KMS-11 (cell line): ENCODE data around the gene RPS18.

Source experiments
- H2AFZ ChIP-seq: fragments of 200-600 bp; sonication (generic); 2 replicates; pipeline ENCODE4 v1.6.1; 2016; ENCODE audit warnings: antibody characterized with exemption, mixed run types, low read depth
- H3K27ac ChIP-seq: fragments of 200-600 bp; sonication (generic); 2 replicates; pipeline ENCODE4 v1.6.1; 2016; ENCODE audit warnings: mild to moderate bottlenecking, mixed run types
- H3K27me3 ChIP-seq: fragments of 200-600 bp; sonication (generic); 2 replicates; pipeline ENCODE4 v1.6.1; 2017; ENCODE audit warnings: mild to moderate bottlenecking, low read depth, mixed run types, moderate library complexity; ENCODE audit not compliant: insufficient read depth
- H3K36me3 ChIP-seq: fragments of 200-600 bp; sonication (generic); 2 replicates; pipeline ENCODE4 v1.6.1; 2017; ENCODE audit warnings: mild to moderate bottlenecking, mixed run types; ENCODE audit not compliant: insufficient read depth
- H3K4me1 ChIP-seq: fragments of 200-600 bp; sonication (generic); 2 replicates; pipeline ENCODE4 v1.6.1; 2016; ENCODE audit warnings: mild to moderate bottlenecking, low read depth, mixed run types; ENCODE audit not compliant: poor library complexity, severe bottlenecking
- H3K4me2 ChIP-seq: fragments of 200-600 bp; sonication (generic); 2 replicates; pipeline ENCODE4 v1.7.0; 2016; ENCODE audit warnings: mild to moderate bottlenecking, mixed run types
- H3K4me3 ChIP-seq: fragments of 200-600 bp; sonication (generic); IDR thresholded peaks from 2 replicates; pipeline ENCODE4 v1.6.1; 2017; ENCODE audit warnings: low read depth, low read length, mixed read lengths; ENCODE audit not compliant: insufficient read depth
- H3K79me2 ChIP-seq: fragments of 200-600 bp; sonication (generic); 2 replicates; pipeline ENCODE4 v1.6.1; 2016; ENCODE audit warnings: low read depth, mixed run types; ENCODE audit not compliant: insufficient read depth
- H3K9ac ChIP-seq: fragments of 200-600 bp; sonication (generic); 2 replicates; pipeline ENCODE4 v1.6.1; 2016; ENCODE audit warnings: mild to moderate bottlenecking, mixed run types
- H4K20me1 ChIP-seq: fragments of 200-600 bp; sonication (generic); 2 replicates; pipeline ENCODE4 v1.6.1; 2016; ENCODE audit warnings: mild to moderate bottlenecking, mixed run types; ENCODE audit not compliant: insufficient read depth
- CTCF ChIP-seq: fragments of 200-600 bp; sonication (generic); conservative IDR thresholded peaks from 2 replicates; pipeline ENCODE4 v1.6.1; 2017; ENCODE audit warnings: low read depth, mild to moderate bottlenecking, antibody characterized with exemption, low read length, moderate library complexity, mixed read lengths

Gene RPS18

GRCh38 chr6:33250731-33251130, 21.1 kb upstream of the RPS18 start:
- H4K20me1 ChIP-seq: no peaks in the 10 kb centered on the region
- TF ChIP-seq CTCF: no peak
- H3K27ac ChIP-seq: no peak overlapping the region
- no peaks in the 10 kb centered on the region for H3K27me3 ChIP-seq
- no peaks in the 10 kb centered on the region for H3K79me2 ChIP-seq
- no peaks in the 10 kb centered on the region for H3K36me3 ChIP-seq
- no peak overlapping the region for H3K4me3 ChIP-seq
- H3K4me1 ChIP-seq: peaks cover 9% of the 10 kb centered on the region
- no peak overlapping the region for H2AFZ ChIP-seq
- peak overlapping the region; percentile 61; the same call in 1 of the 2 replicates for H3K4me2 ChIP-seq
- H3K9ac ChIP-seq: no peak overlapping the region

- no peak for TF ChIP-seq CTCF
- Histone ChIP-seq H3K4me2 (no peak overlapping the region), H3K27ac (no peak overlapping the region), H3K36me3 (no peaks in the 10 kb centered on the region), H3K79me2 (no peaks in the 10 kb centered on the region), H3K4me1 (peaks cover 9% of the 10 kb centered on the region), H4K20me1 (no peaks in the 10 kb centered on the region), H3K4me3 (no peak overlapping the region), H3K9ac (no peak overlapping the region), H3K27me3 (no peaks in the 10 kb centered on the region), H2AFZ (no peak overlapping the region)
These were observed 20.4 kb upstream of the RPS18 start for GRCh38 chr6:33251395-33252012.

GRCh38 chr6:33252759-33253158, 19.1 kb upstream of the RPS18 start:
- no peak overlapping the region for H3K9ac ChIP-seq
- H3K79me2 ChIP-seq: no peaks in the 10 kb centered on the region
- H3K27ac ChIP-seq: no peak overlapping the region
- no peak overlapping the region for H3K4me2 ChIP-seq
- no peaks in the 10 kb centered on the region for H4K20me1 ChIP-seq
- TF ChIP-seq CTCF: no peak
- no peaks in the 10 kb centered on the region for H3K36me3 ChIP-seq
- H3K4me1 ChIP-seq: peaks cover 9% of the 10 kb centered on the region
- no peak overlapping the region for H3K4me3 ChIP-seq
- no peaks in the 10 kb centered on the region for H3K27me3 ChIP-seq
- no peak overlapping the region for H2AFZ ChIP-seq

DNA sequence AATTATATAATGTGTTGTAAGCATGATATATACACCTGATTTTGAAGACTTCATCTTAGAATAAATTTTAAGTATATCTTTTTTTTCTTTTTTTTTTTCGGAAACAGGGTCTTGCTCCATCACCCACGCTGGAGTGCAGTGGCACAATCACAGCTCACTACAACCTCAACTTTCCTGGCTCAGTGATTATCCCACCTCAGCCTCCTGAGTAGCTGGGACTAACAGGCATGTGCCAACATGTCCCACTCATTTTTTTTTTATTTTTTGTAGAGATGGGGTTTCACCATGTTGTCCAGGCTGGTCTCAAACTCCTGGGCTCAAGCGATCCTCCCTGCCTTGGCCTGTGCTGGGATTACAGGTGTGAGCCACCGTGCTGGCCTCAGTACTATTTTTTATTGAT, 17.3 kb upstream of the RPS18 start:
- Histone ChIP-seq H2AFZ (no peak overlapping the region), H4K20me1 (no peaks in the 10 kb centered on the region), H3K27ac (no peak overlapping the region), H3K4me2 (no peak overlapping the region), H3K79me2 (no peaks in the 10 kb centered on the region), H3K4me1 (peaks cover 9% of the 10 kb centered on the region), H3K27me3 (no peaks in the 10 kb centered on the region), H3K4me3 (no peak overlapping the region), H3K36me3 (no peaks in the 10 kb centered on the region), H3K9ac (no peak overlapping the region)
- no peak for TF ChIP-seq CTCF
